Transverse colon (tissue), 4 donors: ENCODE measurements around the gene TMEM178B. TPM values are rescaled to one million over a fixed set of nuclear protein-coding genes. Genes with fewer than 3 reads are reported as not detected.

Experiments used
- DNase-seq: peaks from one replicate; pipeline ENCODE4 v3.0.0-alpha.2; 2019
- H3K27ac ChIP-seq, 4 donors: fragments of 200-600 bp; sonication (generic); 2 replicates each; pipeline ENCODE4 v1.5.1; 2016 to 2018; ENCODE audit warnings: inconsistent platforms in 4 of 4
- H3K27me3 ChIP-seq: fragments of 200-600 bp; sonication (generic); 2 replicates; pipeline ENCODE4 v1.5.1; 2017; ENCODE audit warnings: inconsistent platforms
- H3K36me3 ChIP-seq, 4 donors: fragments of 200-600 bp; sonication (generic); 2 replicates each; pipeline ENCODE4 v1.5.1; 2017 to 2019; ENCODE audit warnings: inconsistent platforms in 4 of 4
- H3K4me1 ChIP-seq, 4 donors: fragments of 200-600 bp; sonication (generic); 2 replicates each; pipeline ENCODE4 v1.5.1; 2017 to 2020; ENCODE audit warnings: inconsistent platforms in 4 of 4
- H3K4me3 ChIP-seq, 4 donors: fragments of 200-600 bp; sonication (generic); 1 replicate in 1 of 4; 2 replicates in 3 of 4; pipeline versions ENCODE4 v1.5.1 to v1.6.1; 2017 to 2019; ENCODE audit warnings: inconsistent platforms in 4 of 4
- H3K9me3 ChIP-seq, 2 donors: fragments of 200-600 bp; sonication (generic); 2 replicates each; pipeline ENCODE4 v1.5.1; 2017 to 2019; ENCODE audit warnings: inconsistent platforms in 2 of 2
- CTCF ChIP-seq, 5 experiments: fragments of 200-600 bp in 3 of 5; fragments of 450-650 bp in 2 of 5; sonication (generic) in 3 of 5; IDR thresholded peaks; 1 replicate in 2 of 5; 2 replicates in 3 of 5; pipeline ENCODE4 v1.5.1; 2016 to 2017; ENCODE audit warnings: antibody characterized with exemption in 5 of 5, inconsistent platforms in 3 of 5, mild to moderate bottlenecking in 2 of 5, moderate library complexity in 1 of 5
- EP300 ChIP-seq: sonication (generic); formaldehyde crosslinking; IDR thresholded peaks from one replicate; pipeline ENCODE4 v1.6.1; 2017; ENCODE audit warnings: antibody characterized with exemption, low read depth
- POLR2A ChIP-seq: fragments of 450-650 bp; IDR thresholded peaks from one replicate; pipeline ENCODE4 v1.6.1; 2016; ENCODE audit warnings: antibody characterized with exemption, mild to moderate bottlenecking, moderate library complexity
- POLR2AphosphoS5 ChIP-seq, 3 donors: sonication (generic); formaldehyde crosslinking; IDR thresholded peaks; one replicate each; pipeline ENCODE4 v1.6.1; 2016; ENCODE audit warnings: antibody characterized with exemption in 3 of 3
- WGBS, 2 donors: methylation state at CpG; one replicate each; pipeline ENCODE4 v1.1.5; 2018; ENCODE audit warnings: low coverage in 1 of 2; 5-methylcytosine and 5-hydroxymethylcytosine counted together
- in situ Hi-C, 4 donors: fragments of 200-750 bp; cut with MboI; loops; one replicate each; pipeline versions ENCODE4 v1.15.0 to v1.15.1; 2017; ENCODE audit warnings: low sequenced_read_pairs in 3 of 4, low pct_ligation_motif_present in 1 of 4, low pct_unique_long_range_greater_than_20kb in 1 of 4
- intact Hi-C: fragments of 100-400 bp; cut with DNase I; formaldehyde crosslinking; loops from one replicate; pipeline ENCODE4 v1.15.1; 2023; ENCODE audit warnings: low total_unique reads
- total RNA-seq, 4 donors: library from RNA; depleted of rRNA; stranded (reverse); fragments of >200 nt; gene quantifications; one replicate each; pipeline ENCODE4 v1.1.0, GENCODE V29; 2016

The TMEM178B gene
- total RNA-seq, 4 donors from 2014 or later, result 0.32 to 0.82 (median 0.39) TPM

GRCh38 chr7:141387521-141388217 is 313.8 kb downstream of the TMEM178B start:
- no peak overlapping the region for H3K27ac ChIP-seq
- TF ChIP-seq CTCF (IDR thresholded peaks at IDR 0.05) (no peak), POLR2A (no peak), POLR2AphosphoS5 (IDR thresholded peaks at IDR 0.05) (no peak)
- no peaks in the 10 kb centered on the region for H3K9me3 ChIP-seq
- in situ Hi-C loops (no loop called here), intact Hi-C loops (no loop called here)
- no peak for DNase-seq
- H3K4me3 ChIP-seq, result no peak overlapping the region
- no peaks in the 10 kb centered on the region for H3K27me3 ChIP-seq
- H3K4me1 ChIP-seq, result no peaks in the 10 kb centered on the region
- WGBS, 2 donors, result 76 to 87% methylated on average over 10 to 14 of the region's 14 CpGs
- H3K36me3 ChIP-seq, result no peaks in the 10 kb centered on the region

GRCh38 chr7:141389140-141389796 is 315.4 kb downstream of the TMEM178B start:
- Histone ChIP-seq H3K4me1 (no peaks in the 10 kb centered on the region), H3K27me3 (no peaks in the 10 kb centered on the region), H3K36me3 (no peaks in the 10 kb centered on the region), H3K4me3 (no peak overlapping the region), H3K27ac (no peak overlapping the region), H3K9me3 (no peaks in the 10 kb centered on the region)
- intact Hi-C loops (no loop called here), in situ Hi-C loops (no loop called here)
- WGBS, 2 donors, result 69 to 82% methylated on average over 5 to 6 of the region's 6 CpGs
- no peak for TF ChIP-seq POLR2A
- no peak for TF ChIP-seq CTCF (IDR thresholded peaks at IDR 0.05)
- no peak for TF ChIP-seq POLR2AphosphoS5 (IDR thresholded peaks at IDR 0.05)
- TF ChIP-seq EP300, result no peak
- DNase-seq, result no peak

- no peaks in the 10 kb centered on the region for H3K27me3 ChIP-seq
- H3K27ac ChIP-seq, result no peak overlapping the region
- intact Hi-C loops, result no loop called here
- H3K4me3 ChIP-seq, result no peak overlapping the region
- TF ChIP-seq EP300 (no peak), POLR2AphosphoS5 (IDR thresholded peaks at IDR 0.05) (no peak), POLR2A (no peak)
- H3K9me3 ChIP-seq, result no peaks in the 10 kb centered on the region
- DNase-seq, result no peak
- no peaks in the 10 kb centered on the region for H3K4me1 ChIP-seq
- in situ Hi-C loops, result no loop called here
- 62 to 79% methylated on average over 4 to 6 of the region's 6 CpGs for WGBS, 2 donors
- H3K36me3 ChIP-seq, result no peaks in the 10 kb centered on the region
Measured at GRCh38 chr7:141390339-141390738, 316.5 kb downstream of the TMEM178B start.

DNA sequence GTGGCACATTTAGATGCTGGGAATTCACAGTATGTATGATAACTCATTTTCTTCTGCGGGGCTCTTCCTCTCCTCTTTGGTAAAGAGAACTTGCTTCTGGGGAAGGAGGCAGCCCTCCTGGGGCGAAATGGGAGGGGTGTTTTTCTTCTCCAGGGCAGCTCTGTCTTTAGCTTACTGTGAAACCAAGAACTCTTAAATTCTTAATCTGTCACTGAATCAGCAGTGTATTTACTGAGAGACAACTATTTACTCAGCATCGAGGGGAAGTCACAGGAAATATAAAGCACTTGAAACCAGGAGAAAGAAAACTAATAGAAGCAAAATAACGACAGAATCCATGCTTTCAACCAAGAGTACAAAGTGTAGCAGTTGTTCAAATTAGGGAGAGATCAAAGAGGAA is 319.2 kb downstream of the TMEM178B start:
- no peaks in the 10 kb centered on the region for H3K27me3 ChIP-seq
- no peak for TF ChIP-seq CTCF (IDR thresholded peaks at IDR 0.05)
- TF ChIP-seq POLR2AphosphoS5 (IDR thresholded peaks at IDR 0.05), result no peak
- no peak for TF ChIP-seq POLR2A
- TF ChIP-seq EP300, result no peak
- no peak overlapping the region for H3K27ac ChIP-seq
- H3K4me3 ChIP-seq, result no peak overlapping the region
- in situ Hi-C loops, result no loop called here
- no peaks in the 10 kb centered on the region for H3K36me3 ChIP-seq
- intact Hi-C loops, result no loop called here
- no peaks in the 10 kb centered on the region for H3K9me3 ChIP-seq
- no peaks in the 10 kb centered on the region for H3K4me1 ChIP-seq
- WGBS, 2 donors, result 49 to 58% methylated on average over 3 to 4 of the region's 4 CpGs
- DNase-seq, result no peak
